H1 (cell line): ENCODE measurements around the gene OLFM1. TPM values are rescaled to one million over a fixed set of nuclear protein-coding genes. Genes with fewer than 3 reads are reported as not detected.

Experiments used
- CTCF ChIA-PET: fragments of 300-600 bp; sonication (Branson Sonifier 250); formaldehyde crosslinking; loops from one replicate; lab custom pipeline; 2021; ENCODE audit not compliant: partially characterized antibody; lab: Charles Lee
- POLR2A ChIA-PET: fragments of 300-600 bp; sonication (Branson Sonifier 250); formaldehyde crosslinking; loops from one replicate; lab custom pipeline; 2021; ENCODE audit warnings: inconsistent platforms; ENCODE audit not compliant: partially characterized antibody; lab: Charles Lee
- DNase-seq, 2 experiments: peaks; one replicate each; pipeline versions ENCODE4 v3.0.0 to v3.0.0-alpha.2; 2010 to 2022; ENCODE audit warnings: low spot score in 2 of 2, low read depth in 1 of 2, mixed read lengths in 1 of 2
- FAIRE-seq: peaks from 2 replicates; lab custom pipeline; 2011; peaks lifted over from hg19 to GRCh38; lab: Jason Lieb, UNC
- H2AFZ ChIP-seq: 2 replicates; pipeline ENCODE4 v1.8.1; 2012; ENCODE audit warnings: low read length, inconsistent platforms
- H2AK5ac ChIP-seq: 2 replicates; pipeline ENCODE4 v1.6.1; 2013; ENCODE audit warnings: low read depth, low read length
- H2BK120ac ChIP-seq: replicated peaks from 2 replicates; pipeline ENCODE3; 2013; ENCODE audit warnings: low read depth, low read length, inconsistent platforms
- H2BK12ac ChIP-seq: 2 replicates; pipeline ENCODE4 v1.6.1; 2013; ENCODE audit warnings: low read depth, low read length
- H2BK15ac ChIP-seq: 2 replicates; pipeline ENCODE4 v1.6.1; 2013; ENCODE audit warnings: low read length
- H2BK20ac ChIP-seq: 2 replicates; pipeline ENCODE4 v1.6.1; 2013; ENCODE audit warnings: low read length
- H2BK5ac ChIP-seq: 2 replicates; pipeline ENCODE4 v1.6.1; 2013; ENCODE audit warnings: low read depth, low read length
- H3K14ac ChIP-seq: 2 replicates; pipeline ENCODE4 v1.6.1; 2013; ENCODE audit warnings: inconsistent platforms; ENCODE audit not compliant: insufficient read length
- H3K18ac ChIP-seq: 2 replicates; pipeline ENCODE4 v1.6.1; 2013; ENCODE audit warnings: low read length; ENCODE audit errors: extremely low read depth
- H3K23ac ChIP-seq: 2 replicates; pipeline ENCODE4 v1.6.1; 2013; ENCODE audit warnings: inconsistent platforms; ENCODE audit not compliant: insufficient read length
- H3K23me2 ChIP-seq: 2 replicates; pipeline ENCODE4 v1.6.1; 2013; ENCODE audit warnings: low read depth, low read length
- H3K27ac ChIP-seq: 2 replicates; pipeline ENCODE4 v1.6.1; 2011; ENCODE audit warnings: low read depth, low read length, inconsistent platforms
- H3K27me3 ChIP-seq, 4 experiments: replicated peaks in 1 of 4; 1 replicate in 1 of 4; 2 replicates in 3 of 4; pipeline versions ENCODE4 v1.6.1 to v1.8.1; 2011 to 2013; ENCODE audit warnings: low read length in 3 of 4, mild to moderate bottlenecking in 3 of 4, inconsistent platforms in 2 of 4, mixed read lengths in 2 of 4, moderate library complexity in 1 of 4; ENCODE audit not compliant: control insufficient read depth in 3 of 4, insufficient read depth in 3 of 4; ENCODE audit errors: extremely low read depth in 1 of 4
- H3K36me3 ChIP-seq, 4 experiments: 2 replicates each; pipeline versions ENCODE4 v1.6.1 to v1.8.1; 2011 to 2013; ENCODE audit warnings: mild to moderate bottlenecking in 4 of 4, low read length in 3 of 4, moderate library complexity in 2 of 4, control low read depth in 1 of 4, inconsistent platforms in 1 of 4; ENCODE audit not compliant: insufficient read depth in 4 of 4, control insufficient read depth in 2 of 4
- H3K4ac ChIP-seq: replicated peaks from 2 replicates; pipeline ENCODE3; 2013; ENCODE audit warnings: low read length, low read depth, mixed read lengths, inconsistent platforms; ENCODE audit not compliant: insufficient read length
- H3K4me1 ChIP-seq, 4 experiments: replicated peaks in 1 of 4; 1 replicate in 1 of 4; 2 replicates in 3 of 4; pipeline versions ENCODE4 v1.6.1 to v1.8.1; 2011 to 2013; ENCODE audit warnings: low read length in 3 of 4, inconsistent platforms in 2 of 4, mixed read lengths in 1 of 4; ENCODE audit not compliant: insufficient read depth in 4 of 4, control insufficient read depth in 3 of 4
- H3K4me2 ChIP-seq, 2 experiments: 2 replicates each; pipeline versions ENCODE4 v1.6.1 to v1.8.1; 2011 to 2013; ENCODE audit warnings: low read depth in 2 of 2, low read length in 2 of 2, control low read depth in 1 of 2, inconsistent platforms in 1 of 2, mild to moderate bottlenecking in 1 of 2; ENCODE audit not compliant: insufficient read depth in 1 of 2
- H3K4me3 ChIP-seq, 4 experiments: fragments of 200-600, 300-600 bp in 1 of 4; sonication (generic), shearing (Covaris generic), sonication (Bioruptor Twin) in 1 of 4; 2 replicates each; pipeline versions ENCODE4 v1.5.1 to v1.8.1; 2011 to 2016; ENCODE audit warnings: low read length in 4 of 4, low read depth in 3 of 4, control low read depth in 2 of 4, inconsistent platforms in 2 of 4, mild to moderate bottlenecking in 2 of 4, mixed read lengths in 1 of 4, moderate library complexity in 1 of 4; ENCODE audit not compliant: insufficient read depth in 2 of 4; ENCODE audit errors: extremely low read depth in 1 of 4
- H3K56ac ChIP-seq: replicated peaks from 2 replicates; pipeline ENCODE3; 2013; ENCODE audit warnings: low read depth, mild to moderate bottlenecking, mixed read lengths, low read length, inconsistent platforms; ENCODE audit not compliant: insufficient read length
- H3K79me1 ChIP-seq: 2 replicates; pipeline ENCODE4 v1.6.1; 2013; ENCODE audit warnings: low read depth, low read length, control low read depth
- H3K79me2 ChIP-seq, 2 experiments: 2 replicates each; pipeline versions ENCODE4 v1.6.1 to v1.8.1; 2012 to 2013; ENCODE audit warnings: low read length in 2 of 2, mild to moderate bottlenecking in 2 of 2, inconsistent platforms in 1 of 2; ENCODE audit not compliant: insufficient read depth in 2 of 2, control insufficient read depth in 1 of 2
- H3K9ac ChIP-seq, 4 experiments: replicated peaks in 1 of 4; 1 replicate in 1 of 4; 2 replicates in 3 of 4; pipeline versions ENCODE4 v1.6.1 to v1.8.1; 2011 to 2013; ENCODE audit warnings: low read depth in 3 of 4, low read length in 3 of 4, control low read depth in 2 of 4, mild to moderate bottlenecking in 2 of 4, moderate library complexity in 2 of 4, inconsistent platforms in 1 of 4; ENCODE audit errors: extremely low read depth in 1 of 4
- H3K9me3 ChIP-seq, 2 experiments: 2 replicates each; pipeline versions ENCODE4 v1.6.1 to v1.8.1; 2012 to 2013; ENCODE audit warnings: mild to moderate bottlenecking in 2 of 2, moderate library complexity in 2 of 2, control low read depth in 1 of 2, inconsistent platforms in 1 of 2, low read depth in 1 of 2, low read length in 1 of 2, mixed read lengths in 1 of 2; ENCODE audit not compliant: insufficient read depth in 2 of 2
- H4K20me1 ChIP-seq, 2 experiments: replicated peaks in 1 of 2; 2 replicates each; pipeline versions ENCODE3 to v1.8.1; 2011 to 2013; ENCODE audit warnings: inconsistent platforms in 2 of 2, low read length in 2 of 2, mild to moderate bottlenecking in 1 of 2; ENCODE audit not compliant: insufficient read depth in 2 of 2, control insufficient read depth in 1 of 2
- H4K5ac ChIP-seq: 2 replicates; pipeline ENCODE4 v1.6.1; 2013; ENCODE audit warnings: low read length, low read depth, mixed read lengths, inconsistent platforms; ENCODE audit not compliant: insufficient read length
- H4K8ac ChIP-seq: 2 replicates; pipeline ENCODE4 v1.8.0; 2013; ENCODE audit warnings: mild to moderate bottlenecking, moderate library complexity, low read length, inconsistent platforms; ENCODE audit not compliant: insufficient read depth; ENCODE audit errors: extremely low read depth
- H4K91ac ChIP-seq: replicated peaks from 2 replicates; pipeline ENCODE3; 2013; ENCODE audit warnings: low read length, mixed read lengths, inconsistent platforms; ENCODE audit not compliant: insufficient read length
- EGR1 ChIP-seq: IDR thresholded peaks from 2 replicates; pipeline ENCODE4 v1.6.1; 2011; ENCODE audit warnings: low read depth, low read length, borderline replicate concordance
- HDAC2 ChIP-seq, 2 experiments: fragments of 300-600 bp in 1 of 2; sonication (generic) in 1 of 2; IDR thresholded peaks; 2 replicates each; pipeline ENCODE4 v1.6.1; 2011 to 2012; ENCODE audit warnings: low read depth in 2 of 2, low read length in 2 of 2, mild to moderate bottlenecking in 2 of 2, moderate library complexity in 2 of 2, borderline replicate concordance in 1 of 2, inconsistent platforms in 1 of 2
- JUND ChIP-seq: IDR thresholded peaks from 2 replicates; pipeline ENCODE4 v1.6.1; 2011; ENCODE audit warnings: mild to moderate bottlenecking, improper control_type of control experiment, low read length
- PHF8 ChIP-seq: fragments of 200-600 bp; sonication (generic); conservative IDR thresholded peaks from 2 replicates; pipeline ENCODE4 v1.7.1; 2012; ENCODE audit warnings: low read depth, mild to moderate bottlenecking, inconsistent platforms, low read length, moderate library complexity
- RXRA ChIP-seq: IDR thresholded peaks from 2 replicates; pipeline ENCODE4 v1.6.1; 2011; ENCODE audit warnings: low read depth, mild to moderate bottlenecking, low read length, moderate library complexity; ENCODE audit not compliant: insufficient read depth
- SP2 ChIP-seq: IDR thresholded peaks from 2 replicates; pipeline ENCODE4 v1.6.1; 2012; ENCODE audit warnings: mild to moderate bottlenecking, low read length, inconsistent platforms
- TAF7 ChIP-seq: optimal IDR thresholded peaks from 2 replicates; pipeline ENCODE3; 2011; ENCODE audit warnings: low read depth, mild to moderate bottlenecking, inconsistent platforms, low read length, moderate library complexity, borderline replicate concordance
- TCF12 ChIP-seq: IDR thresholded peaks from 2 replicates; pipeline ENCODE4 v1.6.1; 2011; ENCODE audit warnings: low read depth, mild to moderate bottlenecking, low read length
- ZNF274 ChIP-seq: IDR thresholded peaks from 2 replicates; pipeline ENCODE4 v1.7.0; 2012; ENCODE audit warnings: low read length, borderline replicate concordance; ENCODE audit errors: extremely low read depth
- WGBS, 2 experiments: shearing (Covaris generic) in 1 of 2; methylation state at CpG; one replicate each; pipeline versions ENCODE4 v1.1.6 to v1.1.7; 2013 to 2015; ENCODE audit warnings: low lambda C conversion rate in 2 of 2, mixed read lengths in 2 of 2, inconsistent platforms in 1 of 2, low coverage in 1 of 2, missing lambda C conversion rate in 1 of 2; ENCODE audit not compliant: insufficient replicate concordance in 2 of 2, insufficient coverage in 1 of 2, insufficient read length in 1 of 2; ENCODE audit errors: extremely low coverage in 1 of 2, missing lambda C conversion rate in 1 of 2; 5-methylcytosine and 5-hydroxymethylcytosine counted together
- polyA plus RNA-seq, 7 experiments: library from polyadenylated mRNA; depleted of rRNA in 3 of 7; stranded (reverse) in 5 of 7; unstranded in 2 of 7; fragments of >200 nt in 5 of 7; fragments of 200-250 nt in 2 of 7; gene quantifications; 1 replicate in 5 of 7; 2 replicates in 1 of 7; 4 replicates in 1 of 7; pipeline versions ENCODE4 v1.2.1 to v1.2.3, GENCODE V29; 2011 to 2013; ENCODE audit warnings: missing spikeins in 2 of 7, mixed read lengths in 2 of 7
- total RNA-seq: library from RNA; stranded (reverse); fragmentation: NEBNext Ultra II Directional; extraction: Animal tissue kit (Norgen Biotek cat#: 25700); gene quantifications from 2 replicates; pipeline ENCODE4 v1.2.1, GENCODE V29; 2021
- TF ChIP-seq, protein P1 (sequence below): IDR thresholded peaks from 2 replicates; pipeline ENCODE4 v1.6.1; 2012; ENCODE audit warnings: low read length, inconsistent platforms

OLFM1 gene
- total and polyA plus RNA-seq, 2 of the 8 experiments (the other 6 are each of a cell fraction or from before 2014, with no cell fraction given) = 53.0 to 53.4 TPM

DNA sequence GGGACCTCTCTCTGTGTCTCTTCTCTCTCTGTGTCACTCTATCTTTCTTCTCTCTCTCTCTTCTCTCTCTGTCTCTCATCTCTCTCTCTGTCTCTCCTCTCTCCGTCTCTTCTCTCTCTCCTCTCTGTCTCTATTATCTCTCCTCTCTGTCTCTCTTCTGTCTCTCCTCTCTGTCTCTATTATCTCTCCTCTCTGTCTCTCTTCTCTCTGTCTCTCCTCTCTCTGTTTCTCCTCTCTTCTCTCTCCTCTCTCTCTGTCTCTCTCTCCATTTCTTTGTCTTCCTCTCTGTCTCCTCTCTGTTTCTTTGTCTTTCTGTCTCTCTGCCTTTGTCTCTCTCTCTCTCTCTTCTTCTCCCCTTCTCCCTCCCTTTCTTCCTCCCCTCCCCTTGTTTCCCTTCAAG lies 3.2 kb upstream of the OLFM1 start:
- FAIRE-seq = no peak
- no peak overlapping the region for H4K5ac ChIP-seq
- TF ChIP-seq TAF7 (no peak), PHF8 (no peak), EGR1 (no peak), JUND (no peak), ZNF274 (no peak), SP2 (no peak), HDAC2 (IDR thresholded peaks at IDR 0.05; ENCODE audit: borderline replicate concordance in 1 of 2, low read depth in 2 of 2, low read length in 2 of 2) (no peak), RXRA (no peak), TCF12 (no peak)
- TF ChIP-seq, protein P1, sequence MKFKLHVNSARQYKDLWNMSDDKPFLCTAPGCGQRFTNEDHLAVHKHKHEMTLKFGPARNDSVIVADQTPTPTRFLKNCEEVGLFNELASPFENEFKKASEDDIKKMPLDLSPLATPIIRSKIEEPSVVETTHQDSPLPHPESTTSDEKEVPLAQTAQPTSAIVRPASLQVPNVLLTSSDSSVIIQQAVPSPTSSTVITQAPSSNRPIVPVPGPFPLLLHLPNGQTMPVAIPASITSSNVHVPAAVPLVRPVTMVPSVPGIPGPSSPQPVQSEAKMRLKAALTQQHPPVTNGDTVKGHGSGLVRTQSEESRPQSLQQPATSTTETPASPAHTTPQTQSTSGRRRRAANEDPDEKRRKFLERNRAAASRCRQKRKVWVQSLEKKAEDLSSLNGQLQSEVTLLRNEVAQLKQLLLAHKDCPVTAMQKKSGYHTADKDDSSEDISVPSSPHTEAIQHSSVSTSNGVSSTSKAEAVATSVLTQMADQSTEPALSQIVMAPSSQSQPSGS = no peak

More for the DNA sequence above, 3.2 kb upstream of the OLFM1 start:
- peaks cover 0 to 22% (median 6%) of the 10 kb centered on the region in 4 experiments; a peak in 5 of 7 replicates for H3K4me1 ChIP-seq
- H3K14ac ChIP-seq = no peak overlapping the region
- H2AFZ ChIP-seq = no peak overlapping the region
- H3K4ac ChIP-seq = no peak overlapping the region
- no peaks in the 10 kb centered on the region; the same call in 1 of the 2 replicates for H3K79me1 ChIP-seq
- no peaks in the 10 kb centered on the region for H3K36me3 ChIP-seq
- no peak overlapping the region for H3K9ac ChIP-seq
- no peak overlapping the region for H3K4me3 ChIP-seq
- H4K20me1 ChIP-seq = peaks cover 5 to 6% of the 10 kb centered on the region in 2 experiments
- POLR2A ChIA-PET = no interaction called here
- no peak overlapping the region for H4K8ac ChIP-seq
- no peak overlapping the region for H4K91ac ChIP-seq
- no peaks in the 10 kb centered on the region for H3K9me3 ChIP-seq
- H3K18ac ChIP-seq = no peak overlapping the region
- 83% methylated on average over 1 of the region's 1 CpG; no CpG with 5 or more reads in 1 of the 2 experiments for WGBS, 2 experiments
- 0 out of 2 replicates have a peak overlapping the region, but pooled peaks have one; percentile 46 for H2BK15ac ChIP-seq
- no peak overlapping the region for H2AK5ac ChIP-seq
- H2BK5ac ChIP-seq = no peak overlapping the region
- H3K27ac ChIP-seq = no peak overlapping the region
- H3K4me2 ChIP-seq = no peak overlapping the region
- no peak overlapping the region for H2BK12ac ChIP-seq
- CTCF ChIA-PET = interaction anchor here (1.1 to 12.6 kb wide), 3 partner anchors 27 to 330 kb away, joined by 3 to 137 read pairs (median 7); no protein-coding TSS in a partner anchor
- peaks cover 0 to 11% (median 7%) of the 10 kb centered on the region in 4 experiments; a peak in 5 of 7 replicates for H3K27me3 ChIP-seq
- peaks cover 0 to under 1% of the 10 kb centered on the region in 2 experiments; a peak in 1 of 4 replicates for H3K79me2 ChIP-seq
- DNase-seq = no peak
- H3K23ac ChIP-seq = no peak overlapping the region
- no peak overlapping the region for H3K56ac ChIP-seq
- H3K23me2 ChIP-seq = peaks cover 18% of the 10 kb centered on the region
- H2BK120ac ChIP-seq = no peak overlapping the region
- H2BK20ac ChIP-seq = no peak overlapping the region
